Testis (tissue), 3 donors: Measurements from ENCODE around the gene ART5. TPM values are rescaled to one million over a fixed set of nuclear protein-coding genes. Genes with fewer than 3 reads are reported as not detected.
"Not testable (repeated sequence)": the region's sequence is repeated elsewhere in the genome, so short reads cannot be mapped to it uniquely, and the experiment has no call there.

ENCODE experiments used
- DNase-seq: peaks from one replicate; pipeline ENCODE4 v3.0.0-alpha.2; 2019
- H3K27ac ChIP-seq, 2 donors: fragments of 200-600 bp; sonication (generic); one replicate each; pipeline ENCODE4 v1.5.1; 2019
- H3K27me3 ChIP-seq: fragments of 200-600 bp; sonication (generic); one replicate; pipeline ENCODE4 v1.5.1; 2019
- H3K36me3 ChIP-seq: fragments of 200-600 bp; sonication (generic); one replicate; pipeline ENCODE4 v1.5.1; 2017; ENCODE audit warnings: low read depth; ENCODE audit errors: missing control alignments
- H3K4me1 ChIP-seq: fragments of 200-600 bp; sonication (generic); one replicate; pipeline ENCODE4 v1.5.1; 2019
- H3K4me3 ChIP-seq, 2 donors: fragments of 200-600 bp; sonication (generic); one replicate each; pipeline ENCODE4 v1.5.1; 2017 to 2019
- H3K9me3 ChIP-seq: fragments of 200-600 bp; sonication (generic); one replicate; pipeline ENCODE4 v1.5.1; 2017
- POLR2A ChIP-seq: fragments of 450-650 bp; IDR thresholded peaks from one replicate; pipeline ENCODE4 v1.6.1; 2017; ENCODE audit warnings: antibody characterized with exemption, mild to moderate bottlenecking, moderate library complexity
- WGBS, 2 donors: methylation state at CpG; one replicate each; pipeline ENCODE4 v1.1.5; 2018; 5-methylcytosine and 5-hydroxymethylcytosine counted together
- intact Hi-C: fragments of 100-400 bp; cut with DNase I; formaldehyde crosslinking; loops from one replicate; pipeline ENCODE4 v1.15.1; 2023; ENCODE audit warnings: low total_unique reads
- polyA plus RNA-seq: library from polyadenylated mRNA; stranded (reverse); fragments of 350-450 nt; fragmentation: Illumina TruSeq; extraction: RNeasy Lipid Tissue Mini Kit (QIAGEN cat#74804); gene quantifications from one replicate; pipeline ENCODE4 v1.2.3, GENCODE V29; 2014; ENCODE audit warnings: low read depth, low replicate concordance; ENCODE audit not compliant: insufficient read depth
- total RNA-seq, 2 donors: library from RNA; depleted of rRNA; stranded (reverse); fragments of >200 nt; gene quantifications; one replicate each; pipeline ENCODE4 v1.2.3, GENCODE V29; 2016
- TF ChIP-seq, protein P1 (sequence below), 3 experiments: fragments of 450-650 bp in 2 of 3; fragments of 200-600 bp in 1 of 3; sonication (generic) in 1 of 3; IDR thresholded peaks; one replicate each; pipeline ENCODE4 v1.5.1; 2016 to 2019; ENCODE audit warnings: antibody characterized with exemption in 3 of 3, mild to moderate bottlenecking in 2 of 3, moderate library complexity in 1 of 3

Gene ART5
- total and polyA plus RNA-seq, 3 donors from 2014 or later: 9.9 to 50.8 (median 31.7) TPM

GRCh38 chr11:3609416-3610265 lies 32.2 kb downstream of the ART5 start:
- no peaks in the 10 kb centered on the region for H3K36me3 ChIP-seq
- TF ChIP-seq, protein P1, sequence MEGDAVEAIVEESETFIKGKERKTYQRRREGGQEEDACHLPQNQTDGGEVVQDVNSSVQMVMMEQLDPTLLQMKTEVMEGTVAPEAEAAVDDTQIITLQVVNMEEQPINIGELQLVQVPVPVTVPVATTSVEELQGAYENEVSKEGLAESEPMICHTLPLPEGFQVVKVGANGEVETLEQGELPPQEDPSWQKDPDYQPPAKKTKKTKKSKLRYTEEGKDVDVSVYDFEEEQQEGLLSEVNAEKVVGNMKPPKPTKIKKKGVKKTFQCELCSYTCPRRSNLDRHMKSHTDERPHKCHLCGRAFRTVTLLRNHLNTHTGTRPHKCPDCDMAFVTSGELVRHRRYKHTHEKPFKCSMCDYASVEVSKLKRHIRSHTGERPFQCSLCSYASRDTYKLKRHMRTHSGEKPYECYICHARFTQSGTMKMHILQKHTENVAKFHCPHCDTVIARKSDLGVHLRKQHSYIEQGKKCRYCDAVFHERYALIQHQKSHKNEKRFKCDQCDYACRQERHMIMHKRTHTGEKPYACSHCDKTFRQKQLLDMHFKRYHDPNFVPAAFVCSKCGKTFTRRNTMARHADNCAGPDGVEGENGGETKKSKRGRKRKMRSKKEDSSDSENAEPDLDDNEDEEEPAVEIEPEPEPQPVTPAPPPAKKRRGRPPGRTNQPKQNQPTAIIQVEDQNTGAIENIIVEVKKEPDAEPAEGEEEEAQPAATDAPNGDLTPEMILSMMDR (IDR thresholded peaks at IDR 0.05): peak; percentile 38 to 97 (median 79)
- TF ChIP-seq POLR2A: no peak
- H3K9me3 ChIP-seq: no peaks in the 10 kb centered on the region
- no peak overlapping the region for H3K27ac ChIP-seq
- DNase-seq: peak; percentile 23
- H3K4me1 ChIP-seq: no peaks in the 10 kb centered on the region
- no peaks in the 10 kb centered on the region for H3K27me3 ChIP-seq
- no peak overlapping the region for H3K4me3 ChIP-seq
- 67 to 69% methylated on average over 7 of the region's 7 CpGs for WGBS, 2 donors
- intact Hi-C loops: no loop called here

GRCh38 chr11:3605771-3606203 lies 36.0 kb downstream of the ART5 start:
- Histone ChIP-seq H3K27ac (no peak overlapping the region), H3K4me3 (no peak overlapping the region), H3K27me3 (no peaks in the 10 kb centered on the region), H3K36me3 (no peaks in the 10 kb centered on the region), H3K4me1 (no peaks in the 10 kb centered on the region), H3K9me3 (no peaks in the 10 kb centered on the region)
- DNase-seq: no peak
- TF ChIP-seq POLR2A: no peak
- TF ChIP-seq, protein P1 (IDR thresholded peaks at IDR 0.05): no peak
- intact Hi-C loops: no loop called here
- WGBS, 2 donors: 91% methylated on average over 5 of the region's 5 CpGs

GRCh38 chr11:3605283-3605662 lies 36.5 kb downstream of the ART5 start:
- no peaks in the 10 kb centered on the region for H3K27me3 ChIP-seq
- TF ChIP-seq, protein P1 (IDR thresholded peaks at IDR 0.05): no peak
- no peak for TF ChIP-seq POLR2A
- 82 to 90% methylated on average over 3 of the region's 3 CpGs for WGBS, 2 donors
- H3K4me1 ChIP-seq: no peaks in the 10 kb centered on the region
- DNase-seq: no peak
- intact Hi-C loops: no loop called here
- no peaks in the 10 kb centered on the region for H3K9me3 ChIP-seq
- H3K27ac ChIP-seq: no peak overlapping the region
- H3K4me3 ChIP-seq: no peak overlapping the region
- H3K36me3 ChIP-seq: no peaks in the 10 kb centered on the region

DNA sequence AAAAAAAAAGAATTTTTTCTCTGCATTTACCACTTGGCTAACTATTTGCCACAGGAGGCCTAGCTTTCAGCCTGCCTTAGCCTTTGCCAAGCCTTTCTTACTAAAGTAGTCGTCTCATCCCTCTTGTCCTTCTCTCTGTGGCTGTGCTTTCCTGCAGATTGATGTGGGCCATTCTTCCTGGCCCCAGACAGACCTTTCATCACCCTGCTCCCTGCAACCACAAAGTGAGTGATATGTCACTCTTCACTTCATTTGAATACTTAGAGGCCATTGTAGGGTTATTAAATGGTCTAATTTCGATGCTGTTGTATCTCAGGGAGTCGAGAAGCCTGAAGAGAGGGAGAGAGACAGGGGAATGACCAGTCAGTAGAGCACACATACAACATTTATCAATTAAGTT lies 37.6 kb downstream of the ART5 start:
- Histone ChIP-seq H3K9me3 (no peaks in the 10 kb centered on the region), H3K36me3 (no peaks in the 10 kb centered on the region), H3K27ac (no peak overlapping the region), H3K4me3 (no peak overlapping the region), H3K4me1 (no peaks in the 10 kb centered on the region), H3K27me3 (no peaks in the 10 kb centered on the region)
- TF ChIP-seq POLR2A: no peak
- TF ChIP-seq, protein P1 (IDR thresholded peaks at IDR 0.05): no peak
- intact Hi-C loops: no loop called here
- DNase-seq: no peak
- WGBS, 2 donors: 75 to 80% methylated on average over 3 of the region's 3 CpGs

DNA sequence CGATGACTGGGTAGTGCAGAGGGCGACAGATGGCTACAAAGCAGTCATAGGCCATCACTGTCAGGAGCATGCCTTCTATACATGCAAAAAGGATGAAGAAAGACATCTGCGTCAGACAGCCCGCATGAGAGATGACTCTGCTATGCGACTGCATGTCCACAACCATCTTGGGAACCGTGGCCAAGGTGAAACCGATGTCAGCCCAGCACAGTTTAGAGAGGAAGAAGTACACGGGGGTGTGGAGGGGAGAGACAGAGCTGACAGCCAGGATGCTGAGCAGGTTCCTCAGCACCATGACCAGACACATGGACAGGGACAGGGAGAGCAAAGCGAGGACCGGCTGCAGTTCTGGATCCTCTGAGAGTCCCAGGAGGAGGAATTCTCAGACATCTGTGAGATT lies 41.6 kb downstream of the ART5 start:
- H3K27ac ChIP-seq, intact Hi-C loops, H3K9me3 ChIP-seq, H3K27me3 ChIP-seq, H3K4me3 ChIP-seq, H3K4me1 ChIP-seq, H3K36me3 ChIP-seq, DNase-seq: not testable (repeated sequence)
- 72 to 81% methylated on average over 10 of the region's 10 CpGs for WGBS, 2 donors

- 79 to 89% methylated on average over 15 of the region's 15 CpGs for WGBS, 2 donors
- H3K27me3 ChIP-seq, intact Hi-C loops, H3K36me3 ChIP-seq, H3K4me3 ChIP-seq, DNase-seq, H3K9me3 ChIP-seq, H3K4me1 ChIP-seq, H3K27ac ChIP-seq: not testable (repeated sequence)
Measured at GRCh38 chr11:3597743-3598142, 44.0 kb downstream of the ART5 start.

- 97 to 98% methylated on average over 23 to 24 of the region's 24 CpGs for WGBS, 2 donors
- DNase-seq, intact Hi-C loops, H3K27me3 ChIP-seq, H3K4me3 ChIP-seq, H3K36me3 ChIP-seq, H3K27ac ChIP-seq, H3K9me3 ChIP-seq, H3K4me1 ChIP-seq: not testable (repeated sequence)
Measured at GRCh38 chr11:3591326-3591725, 50.5 kb downstream of the ART5 start.

DNA sequence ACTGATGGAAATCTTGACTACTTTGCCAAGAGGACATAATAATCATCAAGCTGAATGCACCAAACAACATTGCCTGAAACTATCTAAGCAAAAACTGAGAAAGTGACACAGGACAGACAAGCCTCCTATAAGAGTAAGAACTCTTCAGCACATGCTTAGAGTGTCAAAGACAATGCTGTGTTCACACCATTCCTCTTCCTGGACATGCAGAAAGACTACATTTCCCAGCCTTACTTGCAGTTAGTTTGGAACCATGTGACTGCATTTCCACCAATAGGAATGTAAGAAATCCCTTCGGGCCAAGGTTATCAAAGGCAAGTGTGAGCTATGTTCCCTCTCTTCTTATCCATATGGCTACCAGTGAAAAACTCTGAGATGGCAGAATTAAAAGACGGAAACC lies 51.6 kb downstream of the ART5 start:
- intact Hi-C loops: not testable (repeated sequence)

More for the DNA sequence above, 51.6 kb downstream of the ART5 start:
- WGBS, 2 donors: 58 to 83% methylated on average over 2 of the region's 2 CpGs
- not testable (repeated sequence) for H3K27ac ChIP-seq, H3K4me3 ChIP-seq, H3K4me1 ChIP-seq, H3K27me3 ChIP-seq, H3K36me3 ChIP-seq, H3K9me3 ChIP-seq, DNase-seq
